MM.1S (cell line): ENCODE results near the gene ERICH6.

Experiments
- CTCF ChIP-seq: fragments of 300-600 bp; sonication (generic); IDR thresholded peaks from 2 replicates; pipeline ENCODE4 v1.5.1; 2016; ENCODE audit warnings: antibody characterized with exemption, low read length, mixed read lengths
- EZH2 ChIP-seq: fragments of 300-600 bp; sonication (generic); optimal IDR thresholded peaks from 2 replicates; pipeline ENCODE3; 2017; ENCODE audit warnings: low read depth, mild to moderate bottlenecking, antibody characterized with exemption, low read length, mixed read lengths
- EZH2phosphoT487 ChIP-seq: fragments of 300-600 bp; sonication (generic); IDR thresholded peaks from 2 replicates; pipeline ENCODE4 v1.6.1; 2018; ENCODE audit warnings: antibody characterized with exemption, low read length

- TF ChIP-seq CTCF = no peak
- no peak for TF ChIP-seq EZH2
- no peak for TF ChIP-seq EZH2phosphoT487
Observed at GRCh38 chr3:150723946-150724345, 20.2 kb upstream of the ERICH6 start.
